Lower leg skin (tissue), 4 donors: ENCODE measurements around the gene ZFYVE28. TPM values are rescaled to one million over a fixed set of nuclear protein-coding genes. Genes with fewer than 3 reads are reported as not detected.

ENCODE experiments used
- DNase-seq, 2 donors: peaks; one replicate each; pipeline ENCODE4 v3.0.0-alpha.2; 2019; ENCODE audit warnings: low spot score in 2 of 2
- H3K4me3 ChIP-seq: fragments of 200-600 bp; sonication (generic); 2 replicates; pipeline ENCODE4 v1.5.1; 2017; ENCODE audit warnings: mild to moderate bottlenecking, low read depth; ENCODE audit not compliant: poor library complexity, severe bottlenecking
- CTCF ChIP-seq, 3 donors: fragments of 450-650 bp; IDR thresholded peaks; one replicate each; pipeline ENCODE4 v1.5.1; 2016; ENCODE audit warnings: antibody characterized with exemption in 3 of 3, mild to moderate bottlenecking in 3 of 3, moderate library complexity in 2 of 3
- POLR2A ChIP-seq, 2 donors: fragments of 450-650 bp; IDR thresholded peaks; one replicate each; pipeline ENCODE4 v1.6.1; 2016 to 2017; ENCODE audit warnings: antibody characterized with exemption in 2 of 2, mild to moderate bottlenecking in 1 of 2, moderate library complexity in 1 of 2
- WGBS, 2 donors: methylation state at CpG; one replicate each; pipeline ENCODE4 v1.1.5; 2018; 5-methylcytosine and 5-hydroxymethylcytosine counted together
- intact Hi-C: fragments of 100-400 bp; cut with DNase I; formaldehyde crosslinking; loops from one replicate; pipeline ENCODE4 v1.15.0; 2023; ENCODE audit warnings: low total_unique reads
- total RNA-seq, 4 donors: library from RNA; depleted of rRNA; stranded (reverse); fragments of >200 nt; gene quantifications; one replicate each; pipeline ENCODE4 v1.1.0, GENCODE V29; 2016

ZFYVE28 gene
- total RNA-seq, 4 donors from 2014 or later: 5.0 to 12.8 (median 9.9) TPM

GRCh38 chr4:2368746-2369437, 49.6 kb downstream of the ZFYVE28 start:
- DNase-seq: no peak
- TF ChIP-seq CTCF (IDR thresholded peaks at IDR 0.05) (no peak), POLR2A (IDR thresholded peaks at IDR 0.05) (no peak)

GRCh38 chr4:2367626-2368025, 50.8 kb downstream of the ZFYVE28 start:
- intact Hi-C loops: no loop called here
- no peak overlapping the region for H3K4me3 ChIP-seq
- TF ChIP-seq POLR2A (IDR thresholded peaks at IDR 0.05) (no peak), CTCF (IDR thresholded peaks at IDR 0.05) (no peak)
- 76% methylated on average over 6 of the region's 7 CpGs for WGBS, 2 donors
- peak in 1 of 2 donors; percentile 70 for DNase-seq

More at GRCh38 chr4:2368746-2369437, 49.6 kb downstream of the ZFYVE28 start:
- H3K4me3 ChIP-seq: no peak overlapping the region
- intact Hi-C loops: no loop called here
- 98 to 99% methylated on average over 4 of the region's 4 CpGs for WGBS, 2 donors

DNA sequence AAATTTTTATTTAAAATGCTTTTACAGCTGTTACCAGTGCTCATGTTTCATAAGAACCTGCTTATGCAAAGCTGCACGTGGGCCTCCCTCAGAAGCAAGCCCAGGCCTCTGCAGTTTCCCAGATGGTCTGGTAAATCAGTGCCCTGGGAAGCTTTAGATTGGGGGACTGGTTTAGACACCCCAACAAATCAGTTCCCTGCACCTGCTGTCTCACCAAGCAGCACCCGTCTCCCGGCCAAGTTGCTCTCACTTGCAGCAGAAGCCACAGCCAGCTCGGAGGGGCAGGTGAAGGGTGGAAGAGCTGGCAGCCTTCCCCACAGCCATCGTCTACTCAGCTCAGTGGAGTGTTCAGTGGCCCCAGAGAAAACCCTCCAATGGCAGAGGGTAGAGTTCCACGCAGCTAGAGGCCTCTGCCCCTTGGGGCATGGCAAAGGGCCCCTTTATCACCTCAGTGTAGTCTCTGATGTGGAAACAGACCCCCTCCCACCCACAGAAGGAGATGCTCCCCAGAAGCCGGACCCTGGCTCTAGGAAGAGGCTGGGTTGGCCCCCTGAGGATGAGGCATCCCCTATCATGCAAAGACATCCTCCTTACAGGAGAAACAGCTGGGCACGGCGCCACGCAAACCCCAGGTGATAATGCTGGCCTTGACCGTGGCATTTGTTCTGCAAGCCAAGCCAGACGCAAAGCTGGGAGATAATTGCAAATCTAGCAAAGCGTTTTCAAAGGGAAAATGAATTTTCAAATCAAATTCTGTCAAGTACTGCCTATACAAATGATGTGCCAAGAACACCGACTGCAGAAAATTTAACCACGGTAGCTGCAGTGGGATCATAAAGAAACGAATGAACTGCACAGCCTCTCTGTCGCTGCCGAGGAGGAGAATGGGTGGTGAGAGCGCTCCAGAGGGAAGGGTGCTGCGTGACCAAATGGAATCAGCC, 51.9 kb downstream of the ZFYVE28 start:
- DNase-seq: peak in 1 of 2 donors; percentile 83
- WGBS, 2 donors: 72 to 75% methylated on average over 20 of the region's 20 CpGs
- no peak for TF ChIP-seq CTCF (IDR thresholded peaks at IDR 0.05)
- no peak for TF ChIP-seq POLR2A (IDR thresholded peaks at IDR 0.05)
- intact Hi-C loops: no loop called here
- no peak overlapping the region for H3K4me3 ChIP-seq

DNA sequence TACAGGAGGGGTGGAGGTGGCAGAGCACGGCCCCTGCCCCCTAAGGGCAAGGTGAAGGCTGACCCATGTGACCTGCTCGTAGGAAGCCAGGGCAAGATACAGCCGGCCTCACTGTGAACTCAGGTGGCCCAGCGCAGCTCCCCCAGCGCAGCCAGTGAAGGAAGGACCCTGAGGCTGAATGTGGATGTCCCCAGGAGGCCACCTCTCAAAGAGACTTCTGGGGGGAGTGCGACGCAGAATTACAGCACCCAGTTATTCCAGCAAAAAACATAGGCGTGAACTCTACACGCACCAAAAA, 52.6 kb downstream of the ZFYVE28 start:
- DNase-seq: no peak
- H3K4me3 ChIP-seq: no peak overlapping the region
- 76 to 84% methylated on average over 9 of the region's 9 CpGs for WGBS, 2 donors
- TF ChIP-seq POLR2A (IDR thresholded peaks at IDR 0.05) (no peak), CTCF (IDR thresholded peaks at IDR 0.05) (no peak)
- intact Hi-C loops: no loop called here

- 44 to 58% methylated on average over 23 to 38 of the region's 41 CpGs for WGBS, 2 donors
- peak overlapping the region; percentile 43 for H3K4me3 ChIP-seq
- TF ChIP-seq POLR2A (IDR thresholded peaks at IDR 0.05): no peak
- no peak for TF ChIP-seq CTCF (IDR thresholded peaks at IDR 0.05)
- DNase-seq: no peak
- intact Hi-C loops: no loop called here
Observed at GRCh38 chr4:2365054-2365912, 53.2 kb downstream of the ZFYVE28 start.
